Measurements from ENCODE around the gene COX8A. TPM values are rescaled to one million over a fixed set of nuclear protein-coding genes. Genes with fewer than 3 reads are reported as not detected.

COX8A gene
- total and polyA plus RNA-seq, 2 of the 8 experiments (the other 6 are each of a cell fraction or from before 2014, with no cell fraction given): 365 to 1,720 TPM

DNA sequence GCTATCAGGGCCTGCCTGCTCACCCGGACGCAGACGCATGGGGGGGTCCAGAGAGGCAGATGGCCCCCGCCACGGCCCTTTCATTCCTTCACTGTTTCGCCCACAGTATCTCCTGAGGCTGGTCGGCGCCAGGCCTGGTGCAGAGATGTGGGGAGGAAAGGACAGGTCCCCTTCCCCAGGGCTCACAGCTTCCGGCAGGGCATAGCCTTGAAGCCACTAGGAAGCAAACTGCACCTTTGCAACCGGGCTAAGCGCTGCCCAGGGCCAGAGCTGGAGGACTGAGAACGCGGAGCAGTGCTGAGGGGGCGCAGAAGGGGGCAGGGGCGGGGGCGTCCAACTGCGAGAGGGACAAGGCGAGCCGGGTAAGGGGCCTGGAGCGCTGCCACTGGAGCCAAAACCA, 41.1 kb downstream of the COX8A start:
- ChIA-PET CTCF (ENCODE audit: partially characterized antibody) (interaction anchor here (0.6 to 8.2 kb wide), 13 partner anchors 8 to 134 kb away, joined by 3 to 74 read pairs (median 5); no protein-coding TSS in a partner anchor), POLR2A (ENCODE audit: partially characterized antibody) (interaction anchor here (1.1 to 1.8 kb wide), 6 partner anchors 8 to 150 kb away, joined by 3 to 12 read pairs (median 4); partner anchors contain the start of gene MACROD1)
- Histone ChIP-seq H3K4me3 (ENCODE audit: extremely low read depth in 1 of 4, insufficient read depth in 2 of 4, low read depth in 3 of 4, low read length in 4 of 4) (no peak overlapping the region), H3K9ac (replicated peaks in 1 of 4; ENCODE audit: extremely low read depth in 1 of 4, low read depth in 3 of 4, low read length in 3 of 4) (no peak overlapping the region), H2BK5ac (ENCODE audit: low read depth, low read length) (no peak overlapping the region), H3K14ac (ENCODE audit: insufficient read length) (no peak overlapping the region), H3K79me1 (ENCODE audit: low read depth, low read length) (no peaks in the 10 kb centered on the region; the same call in 1 of the 2 replicates), H4K91ac (replicated peaks; ENCODE audit: insufficient read length, low read length) (no peak overlapping the region), H3K27ac (ENCODE audit: low read depth, low read length) (no peak overlapping the region), H2BK20ac (ENCODE audit: low read length) (no peak overlapping the region), H3K23me2 (ENCODE audit: low read depth, low read length) (peaks cover 6% of the 10 kb centered on the region; the same call in 1 of the 2 replicates), H2BK12ac (ENCODE audit: low read depth, low read length) (no peak overlapping the region), H3K4me2 (ENCODE audit: insufficient read depth in 1 of 2, low read depth in 2 of 2, low read length in 2 of 2) (no peak overlapping the region), H3K27me3 (replicated peaks in 1 of 4; ENCODE audit: control insufficient read depth in 3 of 4, extremely low read depth in 1 of 4, insufficient read depth in 3 of 4, low read length in 3 of 4) (peaks cover 2 to 62% (median 36%) of the 10 kb centered on the region in 4 experiments), H2AFZ (ENCODE audit: low read length) (no peak overlapping the region), H3K56ac (replicated peaks; ENCODE audit: insufficient read length, low read depth, low read length) (no peak overlapping the region), H3K79me2 (ENCODE audit: control insufficient read depth in 1 of 2, insufficient read depth in 2 of 2, low read length in 2 of 2) (no peaks in the 10 kb centered on the region), H2BK120ac (replicated peaks; ENCODE audit: low read depth, low read length) (no peak overlapping the region), H3K9me3 (ENCODE audit: insufficient read depth in 2 of 2, low read depth in 1 of 2, low read length in 1 of 2) (peaks cover 0 to 2% of the 10 kb centered on the region in 2 experiments; a peak in 1 of 4 replicates), H3K23ac (ENCODE audit: insufficient read length) (no peak overlapping the region), H2BK15ac (ENCODE audit: low read length) (no peak overlapping the region), H4K5ac (ENCODE audit: insufficient read length, low read depth, low read length) (no peak overlapping the region), H2AK5ac (ENCODE audit: low read depth, low read length) (peak overlapping the region; percentile 39; the same call in 1 of the 2 replicates), H3K18ac (ENCODE audit: extremely low read depth, low read length) (no peak overlapping the region), H4K20me1 (replicated peaks in 1 of 2; ENCODE audit: control insufficient read depth in 1 of 2, insufficient read depth in 2 of 2, low read length in 2 of 2) (peaks cover 3 to 5% of the 10 kb centered on the region in 2 experiments), H3K4ac (replicated peaks; ENCODE audit: insufficient read length, low read depth, low read length) (no peak overlapping the region), H4K8ac (ENCODE audit: extremely low read depth, insufficient read depth, low read length) (0 out of 2 replicates have a peak overlapping the region, but pooled peaks have one; percentile 16), H3K4me1 (replicated peaks in 1 of 4; ENCODE audit: control insufficient read depth in 3 of 4, insufficient read depth in 4 of 4, low read length in 3 of 4) (peaks cover 0 to 9% (median 4%) of the 10 kb centered on the region in 4 experiments; a peak in 4 of 7 replicates), H3K36me3 (ENCODE audit: control insufficient read depth in 2 of 4, insufficient read depth in 4 of 4, low read length in 3 of 4) (no peaks in the 10 kb centered on the region)
- DNase-seq (ENCODE audit: low read depth in 1 of 2, low spot score in 2 of 2): no peak
- 81% methylated on average over 10 of the region's 20 CpGs; no CpG with 5 or more reads in 1 of the 2 experiments for WGBS, 2 experiments (ENCODE audit: extremely low coverage in 1 of 2, insufficient coverage in 1 of 2, insufficient read length in 1 of 2, insufficient replicate concordance in 2 of 2, low coverage in 1 of 2, low lambda C conversion rate in 2 of 2, missing lambda C conversion rate in 1 of 2)
- no peak for FAIRE-seq
- TF ChIP-seq CBX5 (IDR thresholded peaks at IDR 0.05; ENCODE audit: low read depth, low read length) (no peak), SUZ12 (IDR thresholded peaks at IDR 0.05; ENCODE audit: low read length) (no peak), HDAC6 (IDR thresholded peaks at IDR 0.05; ENCODE audit: low read depth, low read length) (no peak), RAD21 (IDR thresholded peaks at IDR 0.05 in 1 of 2, conservative IDR thresholded peaks at IDR 0.05 in 1 of 2; ENCODE audit: low read depth in 2 of 2, low read length in 2 of 2) (no peak), BCL11A (IDR thresholded peaks at IDR 0.05; ENCODE audit: low read depth in 2 of 2, low read length in 2 of 2) (no peak), CHD1 (IDR thresholded peaks at IDR 0.05; ENCODE audit: low read depth, low read length) (no peak)
- TF ChIP-seq, protein P1, sequence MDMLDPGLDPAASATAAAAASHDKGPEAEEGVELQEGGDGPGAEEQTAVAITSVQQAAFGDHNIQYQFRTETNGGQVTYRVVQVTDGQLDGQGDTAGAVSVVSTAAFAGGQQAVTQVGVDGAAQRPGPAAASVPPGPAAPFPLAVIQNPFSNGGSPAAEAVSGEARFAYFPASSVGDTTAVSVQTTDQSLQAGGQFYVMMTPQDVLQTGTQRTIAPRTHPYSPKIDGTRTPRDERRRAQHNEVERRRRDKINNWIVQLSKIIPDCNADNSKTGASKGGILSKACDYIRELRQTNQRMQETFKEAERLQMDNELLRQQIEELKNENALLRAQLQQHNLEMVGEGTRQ (IDR thresholded peaks at IDR 0.05; ENCODE audit: low read length): no peak
- TF ChIP-seq, protein P2, sequence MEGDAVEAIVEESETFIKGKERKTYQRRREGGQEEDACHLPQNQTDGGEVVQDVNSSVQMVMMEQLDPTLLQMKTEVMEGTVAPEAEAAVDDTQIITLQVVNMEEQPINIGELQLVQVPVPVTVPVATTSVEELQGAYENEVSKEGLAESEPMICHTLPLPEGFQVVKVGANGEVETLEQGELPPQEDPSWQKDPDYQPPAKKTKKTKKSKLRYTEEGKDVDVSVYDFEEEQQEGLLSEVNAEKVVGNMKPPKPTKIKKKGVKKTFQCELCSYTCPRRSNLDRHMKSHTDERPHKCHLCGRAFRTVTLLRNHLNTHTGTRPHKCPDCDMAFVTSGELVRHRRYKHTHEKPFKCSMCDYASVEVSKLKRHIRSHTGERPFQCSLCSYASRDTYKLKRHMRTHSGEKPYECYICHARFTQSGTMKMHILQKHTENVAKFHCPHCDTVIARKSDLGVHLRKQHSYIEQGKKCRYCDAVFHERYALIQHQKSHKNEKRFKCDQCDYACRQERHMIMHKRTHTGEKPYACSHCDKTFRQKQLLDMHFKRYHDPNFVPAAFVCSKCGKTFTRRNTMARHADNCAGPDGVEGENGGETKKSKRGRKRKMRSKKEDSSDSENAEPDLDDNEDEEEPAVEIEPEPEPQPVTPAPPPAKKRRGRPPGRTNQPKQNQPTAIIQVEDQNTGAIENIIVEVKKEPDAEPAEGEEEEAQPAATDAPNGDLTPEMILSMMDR (IDR thresholded peaks at IDR 0.05; ENCODE audit: control extremely low read depth in 1 of 3, insufficient read depth in 1 of 3, low read depth in 1 of 3, low read length in 3 of 3): no peak
